PC-9 (cell line): Measurements from ENCODE around the gene NCAM2. TPM values are rescaled to one million over a fixed set of nuclear protein-coding genes. Genes with fewer than 3 reads are reported as not detected.

Experiments
- BruUV-seq: library from RNA; stranded (reverse); fragments of 400-500 nt; replicated peaks from 2 replicates; lab custom pipeline; 2021; lab: Mats Ljungman, UMichigan
- CTCF ChIA-PET: fragments of 300-600 bp; sonication (Branson Sonifier 250); formaldehyde crosslinking; loops from one replicate; lab custom pipeline; 2022; ENCODE audit warnings: antibody characterized with exemption; lab: Charles Lee
- POLR2A ChIA-PET: fragments of 300-600 bp; sonication (Branson Sonifier 250); formaldehyde crosslinking; loops from one replicate; lab custom pipeline; 2022; ENCODE audit warnings: antibody characterized with exemption; ENCODE audit not compliant: unreplicated experiment; lab: Charles Lee
- DNase-seq, 2 experiments: peaks; one replicate each; pipeline versions ENCODE4 v3.0.0 to v3.0.0-alpha.2; 2015 to 2022; ENCODE audit warnings: mixed read lengths in 1 of 2
- H2AFZ ChIP-seq: fragments of 200-600 bp; sonication (generic); 2 replicates; pipeline ENCODE4 v1.8.1; 2017; ENCODE audit warnings: antibody characterized with exemption
- H3F3A ChIP-seq: fragments of 200-600 bp; sonication (generic); 2 replicates; pipeline ENCODE4 v1.8.1; 2017; ENCODE audit warnings: antibody characterized with exemption, mild to moderate bottlenecking, low read depth; ENCODE audit not compliant: insufficient read depth
- H3K27ac ChIP-seq: fragments of 200-600 bp; sonication (generic); 2 replicates; pipeline ENCODE4 v1.6.1; 2016; ENCODE audit warnings: mixed run types
- H3K27me3 ChIP-seq: fragments of 200-600 bp; sonication (generic); 2 replicates; pipeline ENCODE4 v1.6.1; 2016; ENCODE audit warnings: low read depth, mixed run types; ENCODE audit not compliant: insufficient read depth
- H3K36me3 ChIP-seq: fragments of 200-600 bp; sonication (generic); 2 replicates; pipeline ENCODE4 v1.6.1; 2016; ENCODE audit warnings: low read depth, mixed run types
- H3K4me1 ChIP-seq: fragments of 200-600 bp; sonication (generic); replicated peaks from 2 replicates; pipeline ENCODE4 v1.6.1; 2016; ENCODE audit warnings: mixed run types; ENCODE audit not compliant: insufficient read depth
- H3K4me2 ChIP-seq: fragments of 200-600 bp; sonication (generic); 2 replicates; pipeline ENCODE4 v1.6.1; 2017; ENCODE audit warnings: mixed run types
- H3K4me3 ChIP-seq: fragments of 200-600 bp; sonication (generic); 2 replicates; pipeline ENCODE4 v1.6.1; 2016; ENCODE audit warnings: mixed run types
- H3K79me2 ChIP-seq: fragments of 200-600 bp; sonication (generic); 2 replicates; pipeline ENCODE4 v1.6.1; 2017; ENCODE audit warnings: low read depth, mixed run types
- H3K9me2 ChIP-seq: fragments of 200-600 bp; sonication (generic); 2 replicates; pipeline ENCODE4 v1.8.1; 2017; ENCODE audit warnings: mild to moderate bottlenecking; ENCODE audit not compliant: insufficient read depth
- H3K9me3 ChIP-seq: fragments of 200-600 bp; sonication (generic); 2 replicates; pipeline ENCODE4 v1.8.1; 2016; ENCODE audit warnings: low read depth; ENCODE audit not compliant: insufficient read depth
- H4K20me1 ChIP-seq: fragments of 200-600 bp; sonication (generic); 2 replicates; pipeline ENCODE4 v1.8.1; 2017; ENCODE audit not compliant: insufficient read depth
- CTCF ChIP-seq: fragments of 200-600 bp; sonication (generic); conservative IDR thresholded peaks from 2 replicates; pipeline ENCODE4 v1.6.1; 2017; ENCODE audit warnings: mixed run types, antibody characterized with exemption, mild to moderate bottlenecking, moderate library complexity
- EZH2 ChIP-seq: fragments of 200-600 bp; sonication (generic); IDR thresholded peaks from 2 replicates; pipeline ENCODE4 v1.8.0; 2017; ENCODE audit warnings: antibody characterized with exemption, low read depth
- intact Hi-C: fragments of 100-400 bp; cut with micrococcal nuclease; formaldehyde crosslinking; loops from one replicate; pipeline ENCODE4 v1.10.0; 2022; ENCODE audit not compliant: unreplicated experiment
- total RNA-seq: library from RNA; stranded (reverse); gene quantifications from 2 replicates; pipeline ENCODE4 v1.2.3, GENCODE V29; 2021

The NCAM2 gene
- total RNA-seq, 1 experiment from 2014 or later = not detected

GRCh38 chr21:21383126-21383525, 384.9 kb downstream of the NCAM2 start:
- POLR2A ChIA-PET = no interaction called here
- Histone ChIP-seq H3K4me3 (no peak overlapping the region), H3K9me2 (no peaks in the 10 kb centered on the region), H3K27me3 (no peaks in the 10 kb centered on the region), H3F3A (no peaks in the 10 kb centered on the region), H3K36me3 (no peaks in the 10 kb centered on the region), H3K79me2 (no peaks in the 10 kb centered on the region), H3K4me1 (no peaks in the 10 kb centered on the region), H4K20me1 (no peaks in the 10 kb centered on the region), H3K4me2 (no peak overlapping the region), H3K27ac (no peak overlapping the region), H3K9me3 (no peaks in the 10 kb centered on the region), H2AFZ (no peak overlapping the region)
- BruUV-seq = no TSS peak
- no peak for DNase-seq
- TF ChIP-seq EZH2 = no peak
- no peak for TF ChIP-seq CTCF
- intact Hi-C loops = no loop called here
- CTCF ChIA-PET = no interaction called here

- no peaks in the 10 kb centered on the region for H3K9me3 ChIP-seq
- DNase-seq = no peak
- BruUV-seq = no TSS peak
These were observed 386.8 kb downstream of the NCAM2 start for GRCh38 chr21:21384977-21385376.

GRCh38 chr21:21385404-21385803, 387.2 kb downstream of the NCAM2 start:
- CTCF ChIA-PET = no interaction called here
- Histone ChIP-seq H2AFZ (no peak overlapping the region), H3K4me2 (no peak overlapping the region), H3K4me1 (no peaks in the 10 kb centered on the region), H4K20me1 (no peaks in the 10 kb centered on the region), H3K4me3 (no peak overlapping the region), H3K36me3 (no peaks in the 10 kb centered on the region), H3K9me2 (no peaks in the 10 kb centered on the region), H3K27me3 (no peaks in the 10 kb centered on the region), H3K9me3 (no peaks in the 10 kb centered on the region), H3F3A (no peaks in the 10 kb centered on the region), H3K79me2 (no peaks in the 10 kb centered on the region), H3K27ac (no peak overlapping the region)
- POLR2A ChIA-PET = no interaction called here
- DNase-seq = no peak
- no peak for TF ChIP-seq EZH2
- TF ChIP-seq CTCF = no peak
- BruUV-seq = no TSS peak
- intact Hi-C loops = no loop called here

More at GRCh38 chr21:21384977-21385376, 386.8 kb downstream of the NCAM2 start:
- Histone ChIP-seq H4K20me1 (no peaks in the 10 kb centered on the region), H3K4me2 (no peak overlapping the region), H3K36me3 (no peaks in the 10 kb centered on the region), H3K4me1 (no peaks in the 10 kb centered on the region), H3K27ac (no peak overlapping the region), H3K4me3 (no peak overlapping the region), H3K27me3 (no peaks in the 10 kb centered on the region), H3K79me2 (no peaks in the 10 kb centered on the region), H3F3A (no peaks in the 10 kb centered on the region), H2AFZ (no peak overlapping the region), H3K9me2 (no peaks in the 10 kb centered on the region)
- intact Hi-C loops = no loop called here
- TF ChIP-seq CTCF = no peak
- TF ChIP-seq EZH2 = no peak
- CTCF ChIA-PET = no interaction called here
- POLR2A ChIA-PET = no interaction called here
